HG02759 (cell line): Measurements from ENCODE around the gene FHOD3.

ENCODE experiments used
- ATAC-seq: cut with Tn5 transposase; IDR thresholded peaks from one replicate; pipeline ENCODE4 v1.9.1; 2021; ENCODE audit warnings: mild to moderate bottlenecking, moderate library complexity; ENCODE audit not compliant: unreplicated experiment

FHOD3 gene

DNA sequence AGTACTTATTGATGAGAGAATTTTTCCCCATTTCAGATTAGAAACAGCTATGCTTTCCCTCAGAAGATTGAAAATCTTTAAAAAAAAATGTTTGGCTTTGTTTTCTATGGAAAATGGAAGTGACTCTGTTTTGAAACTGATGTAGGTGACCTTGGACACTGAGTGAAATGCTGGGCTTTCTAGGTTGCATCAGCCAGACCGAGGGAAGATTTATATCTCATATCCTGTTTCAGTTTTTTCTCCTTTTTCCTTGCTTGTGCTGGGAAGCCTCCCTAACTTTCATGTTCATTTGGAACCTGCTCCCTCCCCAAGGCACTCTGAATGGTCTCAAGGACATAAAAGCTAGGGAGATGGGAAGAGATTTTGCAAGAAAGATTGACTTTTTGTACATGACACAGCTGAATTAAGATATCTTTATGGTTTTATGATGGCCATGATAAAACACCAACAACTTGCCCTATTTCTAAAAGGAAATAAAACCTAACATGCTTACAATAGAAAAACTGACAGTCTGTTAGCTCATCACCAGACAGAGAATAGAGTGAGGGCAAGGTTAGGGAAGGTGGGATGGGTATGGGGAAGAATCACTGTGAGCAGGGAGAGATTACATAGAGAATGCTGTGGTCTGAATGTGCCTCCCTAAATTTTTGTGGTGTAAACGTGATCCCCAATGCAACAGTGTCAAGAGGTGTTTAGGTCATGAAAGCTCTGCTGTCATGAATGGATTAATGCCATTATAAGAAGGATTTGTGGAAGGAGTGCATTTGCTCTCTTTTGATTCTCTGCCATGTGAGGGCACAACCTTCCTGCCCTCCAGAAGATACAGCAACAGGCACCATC, 281.6 kb downstream of the FHOD3 start:
- no peak for ATAC-seq

DNA sequence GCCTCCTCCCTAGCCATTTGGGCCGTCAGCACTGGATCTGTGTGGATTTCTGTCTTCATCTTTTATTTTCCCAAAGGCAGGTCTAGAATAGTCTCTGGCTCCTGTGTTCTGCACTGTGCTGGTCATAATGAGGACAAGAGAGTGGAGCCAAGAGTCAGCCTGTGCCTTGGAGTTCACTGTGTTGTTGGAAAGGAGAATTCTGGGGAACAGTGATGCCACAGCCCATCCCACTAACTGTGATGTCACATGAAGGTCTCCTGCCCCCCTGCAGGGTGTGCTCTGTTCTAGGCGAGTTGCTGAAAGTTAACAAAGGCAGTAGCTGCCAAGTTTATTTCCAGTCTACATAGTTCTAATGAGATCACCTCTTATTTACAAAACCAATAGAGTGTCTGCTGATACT, 282.8 kb downstream of the FHOD3 start:
- no peak for ATAC-seq

- no peak for ATAC-seq
These were observed 283.6 kb downstream of the FHOD3 start for GRCh38 chr18:36580874-36581750.

GRCh38 chr18:36582988-36583745, 285.7 kb downstream of the FHOD3 start:
- ATAC-seq = peak; percentile 71

- no peak for ATAC-seq
These were observed 292.5 kb downstream of the FHOD3 start for GRCh38 chr18:36589857-36590543.

- no peak for ATAC-seq
These were observed 293.4 kb downstream of the FHOD3 start for GRCh38 chr18:36590621-36591580.

GRCh38 chr18:36592282-36592681, 294.8 kb downstream of the FHOD3 start:
- ATAC-seq = no peak

- ATAC-seq = no peak
These were observed 295.5 kb downstream of the FHOD3 start for GRCh38 chr18:36593001-36593400.

- ATAC-seq = no peak
These were observed 296.1 kb downstream of the FHOD3 start for GRCh38 chr18:36593641-36594040.

DNA sequence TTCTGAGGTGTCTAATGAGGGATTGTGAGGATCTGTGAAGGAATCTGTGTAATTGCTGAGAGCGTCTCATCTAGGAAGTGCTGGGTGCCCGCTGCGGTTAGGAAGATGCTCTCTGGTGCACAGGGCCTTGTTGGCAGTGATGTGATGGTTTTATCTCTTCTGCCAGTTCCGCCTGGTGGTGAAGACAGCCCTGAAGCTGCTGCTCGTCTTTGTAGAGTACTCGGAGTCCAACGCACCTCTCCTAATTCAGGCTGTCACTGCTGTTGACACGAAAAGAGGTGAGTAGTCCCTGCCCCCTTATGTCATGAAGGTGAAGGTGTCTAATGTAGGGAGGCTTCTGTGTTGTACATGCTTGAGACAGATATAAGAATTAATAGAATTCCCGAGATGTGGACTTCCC, 297.1 kb downstream of the FHOD3 start:
- ATAC-seq = no peak

DNA sequence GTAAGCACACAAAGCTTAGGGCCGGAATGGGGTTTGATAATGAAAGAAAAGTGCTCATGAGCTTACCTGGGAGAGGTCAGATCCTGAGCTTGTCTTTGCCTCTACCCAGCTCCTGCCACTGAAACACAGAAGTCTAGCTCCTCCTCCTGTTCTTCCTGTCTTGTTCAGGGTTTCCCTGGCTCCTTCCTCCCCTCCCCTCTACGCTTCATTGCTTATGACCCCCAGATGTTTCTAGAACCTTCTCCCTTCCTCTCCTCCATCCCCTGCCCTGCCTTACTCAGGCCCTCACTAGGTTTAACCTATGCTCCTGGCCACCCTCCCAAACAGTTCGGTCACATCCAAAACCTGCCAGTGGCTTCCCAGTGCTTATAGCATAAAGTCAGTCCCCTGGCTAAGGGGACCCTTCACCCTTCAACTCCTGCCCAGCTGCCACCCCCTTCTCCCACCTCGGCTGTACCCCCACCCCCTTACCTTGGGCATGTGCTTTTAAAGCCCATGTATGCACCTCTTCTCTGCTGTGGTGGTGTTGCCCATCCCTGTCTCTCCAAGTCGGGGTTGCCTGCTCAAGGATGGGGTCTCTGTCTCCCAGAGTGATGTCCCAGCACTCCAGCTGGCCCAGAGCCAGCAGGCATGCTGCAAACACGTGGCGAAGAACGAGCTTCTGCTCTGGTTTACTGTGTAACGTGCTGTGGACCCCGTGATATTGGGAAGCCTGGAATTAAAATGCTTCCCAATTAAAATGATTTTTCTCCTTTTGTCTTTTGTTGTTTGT, 297.7 kb downstream of the FHOD3 start:
- no peak for ATAC-seq

GRCh38 chr18:36595818-36596215, 298.3 kb downstream of the FHOD3 start:
- ATAC-seq = no peak

DNA sequence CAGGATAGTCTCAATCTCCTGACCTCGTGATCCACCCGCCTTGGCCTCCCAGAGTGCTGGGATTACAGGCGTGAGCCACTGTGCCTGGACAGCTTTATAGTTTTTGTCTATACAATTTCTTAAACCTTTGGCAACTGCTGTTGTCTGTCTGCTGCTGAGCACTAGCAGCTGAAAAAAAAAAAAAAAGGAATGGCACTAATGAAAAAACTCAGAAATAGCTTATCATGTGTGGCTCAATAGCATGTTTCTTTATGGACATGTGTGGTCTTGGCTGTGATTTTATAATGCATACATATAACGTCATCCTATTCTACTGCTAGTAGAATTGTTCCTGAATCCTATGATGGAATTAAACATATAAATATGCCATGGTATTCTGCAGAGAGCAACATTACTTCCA, 300.1 kb downstream of the FHOD3 start:
- no peak for ATAC-seq

GRCh38 chr18:36600548-36600947, 303.0 kb downstream of the FHOD3 start:
- no peak for ATAC-seq

DNA sequence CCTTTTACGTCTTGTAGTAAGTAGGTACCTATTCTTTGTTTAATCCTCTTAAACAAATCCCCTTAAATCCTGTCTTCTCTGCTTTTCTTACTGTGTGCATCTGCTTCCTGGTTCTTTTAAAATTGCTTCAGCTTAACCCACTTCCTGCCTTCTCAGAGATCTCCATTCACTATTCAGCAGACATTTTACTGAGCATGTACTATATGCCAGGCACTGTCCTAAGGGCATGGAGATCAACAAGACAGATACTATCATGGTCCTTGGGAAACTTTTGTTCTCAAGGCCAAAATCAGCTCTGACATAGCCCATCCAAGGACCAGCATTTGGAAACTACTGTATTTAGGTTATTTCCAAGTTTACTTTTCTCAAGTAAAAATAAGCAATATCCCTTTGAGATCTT, 303.8 kb downstream of the FHOD3 start:
- ATAC-seq = no peak

DNA sequence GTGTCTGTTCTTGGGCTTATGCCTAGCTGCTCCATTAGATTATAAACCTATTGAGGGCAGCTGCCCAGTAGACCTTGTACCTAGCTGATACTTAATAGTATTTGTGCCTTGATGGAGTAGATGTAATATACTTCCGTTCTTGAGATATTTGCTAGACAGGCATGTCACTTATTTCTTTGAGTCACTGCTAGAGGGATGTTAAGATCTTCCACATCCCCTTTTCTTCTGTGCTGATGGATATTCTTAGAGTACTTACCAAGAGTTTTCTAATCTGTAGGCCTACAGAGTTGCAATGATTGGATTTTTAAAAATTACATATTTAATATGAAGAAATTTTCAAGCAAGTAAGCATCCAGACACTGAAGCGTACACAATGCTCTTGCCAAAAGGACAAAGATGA, 304.6 kb downstream of the FHOD3 start:
- ATAC-seq = no peak

DNA sequence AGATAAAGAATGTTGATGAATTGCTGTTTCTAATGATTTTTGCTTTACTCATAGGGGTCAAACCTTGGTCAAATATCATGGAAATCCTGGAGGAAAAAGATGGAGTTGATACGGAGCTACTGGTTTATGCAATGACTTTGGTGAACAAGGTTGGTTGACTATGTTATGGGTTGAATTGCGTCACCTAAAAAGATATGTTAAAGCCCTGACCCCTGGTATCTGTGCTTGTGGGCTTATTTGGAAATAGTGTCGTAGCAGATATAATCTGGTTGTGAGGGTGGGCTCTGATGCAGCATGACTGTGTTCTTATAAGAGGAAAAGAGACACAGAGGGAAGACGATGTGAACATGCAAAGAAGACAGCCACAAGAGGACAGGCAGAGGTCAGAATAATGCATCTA, 305.1 kb downstream of the FHOD3 start:
- ATAC-seq = no peak

DNA sequence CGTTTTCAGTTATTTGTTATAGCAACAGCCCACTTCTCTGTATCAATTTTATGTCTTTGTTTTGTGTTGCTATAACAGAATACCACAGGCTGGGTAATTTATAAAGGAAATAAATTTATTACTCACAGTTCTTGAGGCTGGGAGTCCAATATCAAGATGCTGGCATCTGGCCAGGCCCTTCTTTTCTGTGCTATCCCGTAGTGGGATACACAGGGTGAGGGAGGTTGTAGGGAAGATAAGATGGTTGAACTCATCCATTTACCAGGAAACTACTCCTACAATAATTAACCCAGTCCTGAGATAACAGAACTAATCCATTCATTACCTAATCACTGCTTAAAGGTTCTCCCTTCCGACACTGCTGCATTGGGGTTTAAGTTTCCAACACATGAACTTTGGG, 310.6 kb downstream of the FHOD3 start:
- ATAC-seq = no peak

- no peak for ATAC-seq
These were observed 312.7 kb downstream of the FHOD3 start for GRCh38 chr18:36610258-36610657.
